CD4-positive, alpha-beta memory T cell (primary cell): ENCODE data around the gene ZNF865. TPM values are rescaled to one million over a fixed set of nuclear protein-coding genes. Genes with fewer than 3 reads are reported as not detected.

ENCODE experiments used
- CTCF ChIA-PET: fragments of 350-600 bp; sonication (Branson Sonifier 250); formaldehyde crosslinking; loops from one replicate; lab custom pipeline; 2021; ENCODE audit warnings: inconsistent platforms; ENCODE audit not compliant: partially characterized antibody; lab: Charles Lee
- POLR2A ChIA-PET: fragments of 350-600 bp; sonication (Branson Sonifier 250); formaldehyde crosslinking; loops from one replicate; lab custom pipeline; 2021; ENCODE audit not compliant: partially characterized antibody; lab: Charles Lee
- DNase-seq, 5 donors: peaks; one replicate each; pipeline versions ENCODE4 v3.0.0 to v3.0.0-alpha.2; 2020 to 2022; ENCODE audit warnings: mixed read lengths in 1 of 5
- H3K27ac ChIP-seq: one replicate; pipeline ENCODE4 v1.7.0; 2013; ENCODE audit warnings: low read depth, low read length
- H3K27me3 ChIP-seq: 2 replicates; pipeline ENCODE4 v1.7.0; 2013; ENCODE audit warnings: mild to moderate bottlenecking, low read length, moderate library complexity; ENCODE audit not compliant: insufficient read depth
- H3K36me3 ChIP-seq: 2 replicates; pipeline ENCODE4 v1.7.0; 2013; ENCODE audit warnings: mild to moderate bottlenecking, low read length, moderate library complexity; ENCODE audit not compliant: insufficient read depth
- H3K4me1 ChIP-seq: 2 replicates; pipeline ENCODE4 v1.7.0; 2013; ENCODE audit warnings: mild to moderate bottlenecking, low read length, moderate library complexity; ENCODE audit not compliant: insufficient read depth
- H3K4me3 ChIP-seq, 2 donors: one replicate each; pipeline ENCODE4 v1.7.0; 2013; ENCODE audit warnings: low read length in 2 of 2, mild to moderate bottlenecking in 1 of 2
- H3K9me3 ChIP-seq, 2 donors: one replicate each; pipeline ENCODE4 v1.7.0; 2013; ENCODE audit warnings: low read length in 2 of 2, control low read depth in 1 of 2; ENCODE audit not compliant: control insufficient read depth in 1 of 2
- H3K27ac Mint-ChIP-seq, 7 donors: one replicate each; pipeline ENCODE4 v1.8.0; 2020 to 2021; ENCODE audit warnings: mixed read lengths in 7 of 7, mild to moderate bottlenecking in 6 of 7, inconsistent platforms in 3 of 7, moderate library complexity in 3 of 7
- H3K27me3 Mint-ChIP-seq, 2 donors: one replicate each; pipeline ENCODE4 v1.8.0; 2020 to 2021; ENCODE audit warnings: mixed read lengths in 2 of 2
- H3K36me3 Mint-ChIP-seq, 2 donors: one replicate each; pipeline ENCODE4 v1.8.0; 2020 to 2021; ENCODE audit warnings: mixed read lengths in 2 of 2, inconsistent platforms in 1 of 2, mild to moderate bottlenecking in 1 of 2
- H3K4me1 Mint-ChIP-seq, 4 donors: one replicate each; pipeline ENCODE4 v1.8.0; 2020 to 2021; ENCODE audit warnings: mixed read lengths in 4 of 4, mild to moderate bottlenecking in 1 of 4
- H3K4me3 Mint-ChIP-seq, 8 donors: one replicate each; pipeline ENCODE4 v1.8.0; 2020 to 2021; ENCODE audit warnings: mixed read lengths in 8 of 8, mild to moderate bottlenecking in 7 of 8, moderate library complexity in 6 of 8, inconsistent platforms in 3 of 8
- H3K9me3 Mint-ChIP-seq, 8 donors: one replicate each; pipeline ENCODE4 v1.8.0; 2020 to 2021; ENCODE audit warnings: mixed read lengths in 8 of 8, mild to moderate bottlenecking in 5 of 8, inconsistent platforms in 3 of 8, moderate library complexity in 1 of 8
- intact Hi-C: fragments of 100-400 bp; cut with micrococcal nuclease; formaldehyde crosslinking; loops from one replicate; pipeline ENCODE4 v1.15.1; 2023
- polyA plus RNA-seq, 2 donors: library from polyadenylated mRNA; unstranded; fragments of 300-500 nt; fragmentation: Illumina TruSeq; gene quantifications; one replicate each; pipeline ENCODE4 v1.2.3, GENCODE V29; 2021
- total RNA-seq, 2 experiments: library from RNA; stranded (reverse); gene quantifications; one replicate each; pipeline ENCODE4 v1.2.3, GENCODE V29; 2021

Gene ZNF865
- total and polyA plus RNA-seq, 4 experiments from 2014 or later, result 0.30 to 20.9 (median 20.3) TPM; not detected in 1

DNA sequence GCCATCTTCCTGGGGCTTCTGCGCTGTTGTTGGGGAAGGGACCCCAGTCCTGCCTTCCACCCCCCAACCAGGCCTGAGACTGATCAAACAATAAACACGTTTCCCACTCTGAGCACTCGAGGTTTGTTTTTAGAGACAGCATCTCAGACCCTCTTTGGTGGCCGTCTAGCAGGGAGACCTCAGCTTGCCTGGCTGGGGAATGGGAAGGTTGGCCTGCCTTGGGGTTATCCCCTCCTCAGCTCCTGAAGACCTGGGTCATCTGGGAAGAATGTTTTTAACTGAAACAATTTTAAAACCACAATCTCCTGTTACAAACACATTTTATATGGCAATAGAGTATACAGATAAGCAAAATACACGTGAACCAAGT, 40.0 kb downstream of the ZNF865 start:
- ChIA-PET POLR2A (interaction anchor here (3.7 to 4.0 kb wide), 2 partner anchors 9 to 12 kb away, joined by 51 to 84 read pairs; partner anchors contain the start of gene U2AF2), CTCF (interaction anchor here (1.6 to 4.1 kb wide), 3 partner anchors 13 to 178 kb away, joined by 5 to 36 read pairs (median 6); no protein-coding TSS in a partner anchor)

DNA sequence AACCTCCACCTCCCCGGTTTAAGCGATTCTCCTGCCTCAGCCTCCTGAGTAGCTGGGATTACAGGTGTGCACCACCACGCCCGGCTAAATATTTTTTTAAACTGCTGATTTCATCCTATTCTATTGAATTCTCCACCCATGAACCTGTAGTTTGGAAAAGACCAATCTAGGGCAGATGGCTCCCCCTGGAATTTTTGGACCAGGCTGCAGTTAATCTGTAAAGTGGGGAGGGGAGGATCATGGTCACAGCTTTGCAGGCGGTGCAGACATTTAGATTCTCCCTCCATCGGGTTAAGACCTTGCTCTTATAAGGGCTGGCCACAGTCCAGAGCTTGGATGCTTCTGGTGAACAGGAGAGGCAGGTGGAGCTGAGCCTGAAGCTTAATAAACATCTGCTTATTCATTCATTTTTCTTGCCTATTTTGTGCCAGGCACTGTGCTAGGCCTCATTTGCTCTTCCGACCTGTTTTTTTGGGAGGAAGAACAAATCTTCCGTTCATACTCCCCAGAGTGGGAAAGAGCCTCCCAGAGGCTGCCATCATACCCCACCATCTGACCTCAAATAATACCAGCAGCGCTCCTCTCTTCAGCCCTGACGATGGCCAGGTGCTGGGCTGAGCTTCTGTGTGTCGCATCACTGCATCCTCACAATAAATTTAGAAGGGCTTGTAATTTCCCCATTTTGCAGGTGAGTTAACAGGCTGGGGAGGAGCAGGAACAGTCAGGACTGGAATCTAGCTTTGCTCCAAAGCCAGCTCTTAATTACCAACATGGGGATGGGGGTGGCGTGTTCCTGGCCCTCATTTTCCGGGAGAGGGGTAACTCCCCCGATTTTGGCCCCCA, 41.7 kb downstream of the ZNF865 start:
- ChIA-PET POLR2A (interaction anchor here (1.0 to 2.1 kb wide), 6 partner anchors 10 to 47 kb away, joined by 3 to 9 read pairs (median 5); partner anchors contain the start of genes FIZ1, ZNF524 and ZNF784), CTCF (interaction anchor here (0.9 to 4.1 kb wide), 5 partner anchors 10 to 179 kb away, joined by 4 to 36 read pairs (median 6); no protein-coding TSS in a partner anchor)
- Mint-ChIP-seq H3K27me3 (no peaks in the 10 kb centered on the region), H3K27ac (peak overlapping the region in 3 of 7 donors; percentile 31 to 55 (median 42)), H3K4me3 (peak overlapping the region; percentile 63 to 83 (median 74)), H3K9me3 (peaks cover 0 to 1% (median 0%) of the 10 kb centered on the region in 8 donors), H3K4me1 (peaks cover 16 to 48% (median 29%) of the 10 kb centered on the region in 4 donors), H3K36me3 (peaks cover 4 to 13% of the 10 kb centered on the region in 2 donors)
- Histone ChIP-seq H3K9me3 (no peaks in the 10 kb centered on the region), H3K4me1 (peaks cover 33% of the 10 kb centered on the region), H3K27ac (peak overlapping the region; percentile 49), H3K4me3 (peak overlapping the region in 1 of 2 donors; percentile 52), H3K27me3 (no peaks in the 10 kb centered on the region), H3K36me3 (peaks cover 7% of the 10 kb centered on the region)
- DNase-seq, result no peak
- intact Hi-C loops, result no loop called here

More for the DNA sequence above, 40.0 kb downstream of the ZNF865 start:
- intact Hi-C loops, result no loop called here
- Histone ChIP-seq H3K27ac (no peak overlapping the region), H3K9me3 (no peaks in the 10 kb centered on the region), H3K27me3 (no peaks in the 10 kb centered on the region), H3K36me3 (peaks cover 7% of the 10 kb centered on the region), H3K4me3 (no peak overlapping the region), H3K4me1 (peaks cover 45% of the 10 kb centered on the region)
- Mint-ChIP-seq H3K36me3 (peaks cover 4 to 13% of the 10 kb centered on the region in 2 donors), H3K4me1 (peaks cover 23 to 59% (median 38%) of the 10 kb centered on the region in 4 donors), H3K9me3 (peaks cover 0 to 1% (median 0%) of the 10 kb centered on the region in 8 donors), H3K27ac (peak overlapping the region in 4 of 7 donors; percentile 50 to 71 (median 62)), H3K27me3 (no peaks in the 10 kb centered on the region), H3K4me3 (peak overlapping the region in 7 of 8 donors; percentile 51 to 70 (median 60))
- DNase-seq, result no peak

GRCh38 chr19:55647732-55648584, 42.5 kb downstream of the ZNF865 start, which contains the start of gene CCDC106:
Gene CCDC106 (plus strand): TSS chr19:55648212. CDS start chr19:55649047, 835 bp downstream.
- H3K27me3 ChIP-seq, result no peaks in the 10 kb centered on the region
- intact Hi-C loops, result no loop called here
- no peaks in the 10 kb centered on the region for H3K9me3 ChIP-seq
- peak within 1 kb of the TSS in 4 of 7 donors; percentile 31 to 55 (median 38) for H3K27ac Mint-ChIP-seq
- peak in 4 of 5 donors; percentile 38 to 56 (median 44) for DNase-seq
- H3K27ac ChIP-seq, result peak within 1 kb of the TSS; percentile 49
- ChIA-PET CTCF (interaction anchor here (1.9 to 4.1 kb wide), 2 partner anchors 11 to 16 kb away, joined by 9 to 36 read pairs; no protein-coding TSS in a partner anchor), POLR2A (interaction anchor here (1.0 to 2.1 kb wide), 7 partner anchors 9 to 171 kb away, joined by 3 to 9 read pairs (median 4); partner anchors contain the start of genes FIZ1, ZNF524, ZNF628 and ZNF784)
- peaks cover 31% of the 10 kb centered on the region for H3K4me1 ChIP-seq
- peak within 1 kb of the TSS; percentile 42 to 52 for H3K4me3 ChIP-seq
- H3K36me3 ChIP-seq, result peaks cover 7% of the 10 kb centered on the region
- H3K9me3 Mint-ChIP-seq, result peaks cover 0 to 1% (median 0%) of the 10 kb centered on the region in 8 donors
- H3K36me3 Mint-ChIP-seq, result peaks cover 4 to 13% of the 10 kb centered on the region in 2 donors
- H3K27me3 Mint-ChIP-seq, result no peaks in the 10 kb centered on the region
- H3K4me1 Mint-ChIP-seq, result peaks cover 15 to 45% (median 26%) of the 10 kb centered on the region in 4 donors
- H3K4me3 Mint-ChIP-seq, result peak within 1 kb of the TSS; percentile 63 to 83 (median 74)

- H3K27ac ChIP-seq, result peak overlapping the region; percentile 49
- CTCF ChIA-PET, result interaction anchor here (1.4 kb wide), 1 partner anchor 16 kb away, joined by 5 read pairs; no protein-coding TSS in a partner anchor
- no peaks in the 10 kb centered on the region for H3K9me3 ChIP-seq
- peaks cover 37% of the 10 kb centered on the region for H3K4me1 ChIP-seq
- H3K27me3 ChIP-seq, result no peaks in the 10 kb centered on the region
- POLR2A ChIA-PET, result interaction anchor here (1.1 to 1.7 kb wide), 5 partner anchors 10 to 172 kb away, joined by 3 to 9 read pairs (median 4); partner anchors contain the start of gene ZNF628
- Mint-ChIP-seq H3K9me3 (peaks cover 0 to 2% (median 0%) of the 10 kb centered on the region in 8 donors), H3K4me3 (peak overlapping the region; percentile 52 to 80 (median 58)), H3K27me3 (no peaks in the 10 kb centered on the region), H3K36me3 (peaks cover 4 to 12% of the 10 kb centered on the region in 2 donors), H3K27ac (peak overlapping the region in 3 of 7 donors; percentile 8 to 35 (median 27)), H3K4me1 (peaks cover 10 to 41% (median 21%) of the 10 kb centered on the region in 4 donors)
- peak overlapping the region in 1 of 2 donors; percentile 52 for H3K4me3 ChIP-seq
- peak in 1 of 5 donors; percentile 34 for DNase-seq
- intact Hi-C loops, result no loop called here
- H3K36me3 ChIP-seq, result peaks cover 7% of the 10 kb centered on the region
Measured at GRCh38 chr19:55648585-55649267, 43.3 kb downstream of the ZNF865 start.

DNA sequence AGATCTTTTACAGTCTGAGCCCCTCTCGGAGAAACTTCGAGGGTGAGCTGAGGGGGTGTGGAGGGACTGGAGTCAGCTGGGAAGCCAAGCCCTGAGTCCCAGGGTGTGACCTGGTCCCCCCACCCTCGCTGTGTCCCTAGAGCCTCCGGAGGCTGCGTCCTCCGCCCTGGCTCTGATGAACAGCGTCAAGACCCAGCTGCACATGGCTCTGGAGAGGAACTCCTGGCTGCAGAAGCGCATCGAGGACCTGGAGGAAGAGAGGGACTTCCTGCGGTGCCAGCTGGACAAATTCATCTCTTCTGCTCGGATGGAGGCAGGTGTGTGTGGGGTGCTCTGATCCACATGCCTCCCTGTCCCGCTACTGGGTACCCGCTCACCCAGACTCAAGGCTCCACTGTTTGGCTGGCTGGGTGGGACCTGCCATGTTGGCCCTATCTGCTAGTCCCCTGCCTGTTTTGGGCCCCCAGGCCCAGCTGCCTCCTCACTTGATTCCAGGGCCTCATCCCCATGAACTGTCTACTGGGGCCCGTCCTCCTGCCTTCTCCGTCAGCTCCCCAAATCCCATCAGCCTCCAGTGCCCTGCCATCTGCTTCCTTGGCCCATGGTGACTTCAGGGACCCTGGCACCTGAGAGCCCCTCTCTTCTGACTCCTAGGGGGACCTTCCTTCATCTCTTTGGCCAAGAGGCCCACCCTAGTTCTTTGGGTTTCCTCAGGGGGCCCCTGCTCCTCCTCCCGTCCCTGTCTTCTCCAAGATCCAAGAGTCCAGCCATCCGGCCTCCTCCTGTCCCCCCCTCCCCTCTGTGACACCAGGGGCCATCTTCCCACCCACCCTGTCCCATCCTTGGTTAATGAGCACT, 44.0 kb downstream of the ZNF865 start:
- Histone ChIP-seq H3K4me1 (peaks cover 30% of the 10 kb centered on the region), H3K27ac (no peak overlapping the region), H3K9me3 (no peaks in the 10 kb centered on the region), H3K4me3 (no peak overlapping the region), H3K27me3 (no peaks in the 10 kb centered on the region), H3K36me3 (peaks cover 7% of the 10 kb centered on the region)
- intact Hi-C loops, result loop anchor here (10.0 kb wide), 2 partner anchors 1205 to 1545 kb away; partner anchors contain the start of genes LENG8, NDUFA3 and OSCAR
- Mint-ChIP-seq H3K9me3 (peaks cover 0 to 6% (median 0%) of the 10 kb centered on the region in 8 donors), H3K4me1 (peaks cover 9 to 41% (median 16%) of the 10 kb centered on the region in 4 donors), H3K27ac (peak overlapping the region in 3 of 7 donors; percentile 55 to 70 (median 60)), H3K27me3 (no peaks in the 10 kb centered on the region), H3K4me3 (peak overlapping the region in 6 of 8 donors; percentile 26 to 79 (median 64)), H3K36me3 (peaks cover 4 to 15% of the 10 kb centered on the region in 2 donors)
- ChIA-PET POLR2A (interaction anchor here (0.9 to 1.6 kb wide), 4 partner anchors 14 to 33 kb away, joined by 3 to 7 read pairs (median 4); no protein-coding TSS in a partner anchor), CTCF (interaction anchor here (1.4 kb wide), 1 partner anchor 17 kb away, joined by 5 read pairs; no protein-coding TSS in a partner anchor)
- peak in 1 of 5 donors; percentile 38 for DNase-seq
